Effector memory CD4-positive, alpha-beta T cell (primary cell): Measurements from ENCODE around the gene ZNF823.

Experiments
- DNase-seq, 3 donors: peaks; one replicate each; pipeline ENCODE4 v3.0.0-alpha.2; 2020
- H3K27ac ChIP-seq: 2 replicates; pipeline ENCODE4 v1.7.0; 2013; ENCODE audit warnings: mild to moderate bottlenecking, low read length, moderate library complexity; ENCODE audit not compliant: insufficient read depth, poor library complexity, severe bottlenecking
- H3K27me3 ChIP-seq: replicated peaks from 2 replicates; pipeline ENCODE4 v1.7.0; 2013; ENCODE audit warnings: mild to moderate bottlenecking, low read length; ENCODE audit not compliant: insufficient read depth, control insufficient read depth, poor library complexity, severe bottlenecking
- H3K36me3 ChIP-seq: 2 replicates; pipeline ENCODE4 v1.7.0; 2013; ENCODE audit warnings: mild to moderate bottlenecking, low read length, moderate library complexity; ENCODE audit not compliant: control insufficient read depth, insufficient read depth
- H3K4me1 ChIP-seq: 2 replicates; pipeline ENCODE4 v1.7.0; 2013; ENCODE audit warnings: low read length, mild to moderate bottlenecking; ENCODE audit not compliant: control insufficient read depth, insufficient read depth, poor library complexity, severe bottlenecking
- H3K4me3 ChIP-seq: 2 replicates; pipeline ENCODE4 v1.7.0; 2013; ENCODE audit warnings: low read length, low read depth, mild to moderate bottlenecking; ENCODE audit not compliant: insufficient read depth, poor library complexity, severe bottlenecking
- H3K9me3 ChIP-seq: 2 replicates; pipeline ENCODE4 v1.7.0; 2013; ENCODE audit warnings: mild to moderate bottlenecking, low read length, moderate library complexity; ENCODE audit not compliant: control insufficient read depth

ZNF823 gene

GRCh38 chr19:11767633-11768133 is 28.9 kb upstream of the ZNF823 start:
- peaks cover 6% of the 10 kb centered on the region for H3K9me3 ChIP-seq
- peak overlapping the region; percentile 67 for H3K27ac ChIP-seq
- H3K4me1 ChIP-seq, result peaks cover 7% of the 10 kb centered on the region
- no peak for DNase-seq
- H3K27me3 ChIP-seq, result no peaks in the 10 kb centered on the region
- no peaks in the 10 kb centered on the region for H3K36me3 ChIP-seq
- H3K4me3 ChIP-seq, result peak overlapping the region; percentile 75

- Histone ChIP-seq H3K9me3 (peaks cover 6% of the 10 kb centered on the region), H3K27me3 (no peaks in the 10 kb centered on the region), H3K27ac (peak within 1 kb of the TSS; percentile 67), H3K36me3 (no peaks in the 10 kb centered on the region), H3K4me3 (peak within 1 kb of the TSS; percentile 75), H3K4me1 (peaks cover 7% of the 10 kb centered on the region)
- DNase-seq, result peak; percentile 68 to 85 (median 75)
Measured at GRCh38 chr19:11766597-11767591, 28.1 kb upstream of the ZNF823 start, which contains the start of gene ZNF441. Gene ZNF441 (plus strand): TSS chr19:11767000. CDS start chr19:11767194, 194 bp downstream.

GRCh38 chr19:11763611-11764010 is 24.9 kb upstream of the ZNF823 start:
- DNase-seq, result no peak
- Histone ChIP-seq H3K27me3 (no peaks in the 10 kb centered on the region), H3K9me3 (no peaks in the 10 kb centered on the region), H3K4me3 (no peak overlapping the region), H3K36me3 (no peaks in the 10 kb centered on the region), H3K27ac (no peak overlapping the region), H3K4me1 (peaks cover 7% of the 10 kb centered on the region)

DNA sequence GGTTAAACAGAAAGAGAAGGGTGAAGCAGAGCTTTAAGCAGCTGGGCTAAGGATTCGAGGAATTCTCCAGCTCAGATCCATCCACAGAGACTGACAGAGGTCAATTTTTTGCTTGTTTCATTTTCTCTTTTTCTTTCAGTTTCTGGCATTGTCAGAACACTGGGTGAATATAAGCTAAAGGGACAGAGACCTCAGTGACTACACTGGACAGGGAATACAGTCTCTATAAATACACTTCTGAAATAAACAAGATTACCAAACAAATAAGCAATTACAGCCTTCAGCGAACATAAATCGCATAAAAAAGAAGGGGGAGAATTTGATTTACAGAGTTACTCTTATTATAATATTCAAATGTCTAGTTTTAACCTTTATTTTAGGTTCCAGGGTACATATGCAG is 24.4 kb upstream of the ZNF823 start:
- Histone ChIP-seq H3K36me3 (no peaks in the 10 kb centered on the region), H3K4me1 (peaks cover 7% of the 10 kb centered on the region), H3K27me3 (no peaks in the 10 kb centered on the region), H3K9me3 (no peaks in the 10 kb centered on the region), H3K4me3 (no peak overlapping the region), H3K27ac (no peak overlapping the region)
- DNase-seq, result no peak

DNA sequence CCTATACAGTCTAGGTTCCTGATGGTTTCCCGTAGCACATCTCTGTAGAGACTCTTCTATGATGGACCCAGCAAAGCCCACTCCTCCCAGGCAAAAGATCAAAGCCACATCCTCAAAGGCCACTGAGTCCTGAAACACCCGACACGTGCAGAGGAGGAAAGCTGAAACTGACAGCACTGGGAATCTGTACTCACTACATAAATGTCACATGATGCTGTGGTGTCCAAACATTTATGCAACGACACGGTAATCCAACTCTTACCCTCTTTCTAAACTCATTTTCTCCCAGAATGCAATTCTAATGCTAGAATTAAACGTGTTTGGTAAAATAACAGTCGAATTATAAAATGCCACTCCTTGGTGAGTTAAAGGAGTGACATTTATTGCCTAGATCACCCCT is 21.1 kb upstream of the ZNF823 start:
- DNase-seq, result no peak
- Histone ChIP-seq H3K36me3 (no peaks in the 10 kb centered on the region), H3K27me3 (no peaks in the 10 kb centered on the region), H3K4me3 (no peak overlapping the region), H3K9me3 (no peaks in the 10 kb centered on the region), H3K27ac (no peak overlapping the region), H3K4me1 (no peaks in the 10 kb centered on the region)

GRCh38 chr19:11756965-11757364 is 18.2 kb upstream of the ZNF823 start:
- Histone ChIP-seq H3K27me3 (peaks cover 2% of the 10 kb centered on the region), H3K4me1 (no peaks in the 10 kb centered on the region), H3K9me3 (no peaks in the 10 kb centered on the region), H3K27ac (no peak overlapping the region), H3K4me3 (no peak overlapping the region), H3K36me3 (no peaks in the 10 kb centered on the region)
- no peak for DNase-seq

DNA sequence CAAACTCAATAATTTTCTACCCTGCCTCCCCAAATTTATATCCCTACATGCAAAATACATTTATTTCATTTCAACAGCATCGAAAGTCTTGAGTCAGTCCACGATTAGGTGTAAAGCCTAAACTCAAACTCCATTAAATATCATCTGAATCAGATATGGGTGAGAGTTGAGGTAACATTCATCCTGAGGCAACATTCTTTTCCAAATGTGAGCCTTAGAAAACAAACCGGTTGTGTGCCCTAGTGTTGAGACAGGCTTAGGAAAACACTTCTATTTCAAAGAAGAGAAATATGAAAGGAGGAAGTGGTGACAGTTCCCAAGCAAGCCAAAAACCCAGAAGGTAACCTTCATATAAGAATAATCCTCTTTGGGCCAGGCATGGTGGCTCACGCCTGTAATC is 15.9 kb upstream of the ZNF823 start:
- Histone ChIP-seq H3K27ac (no peak overlapping the region), H3K4me1 (no peaks in the 10 kb centered on the region), H3K4me3 (no peak overlapping the region), H3K36me3 (no peaks in the 10 kb centered on the region), H3K27me3 (peaks cover 2% of the 10 kb centered on the region), H3K9me3 (no peaks in the 10 kb centered on the region)
- no peak for DNase-seq

- H3K27ac ChIP-seq, result no peak overlapping the region
Measured at GRCh38 chr19:11752244-11752736, 13.5 kb upstream of the ZNF823 start.

GRCh38 chr19:11749751-11750150 is 11.0 kb upstream of the ZNF823 start:
- Histone ChIP-seq H3K4me3 (no peak overlapping the region), H3K27ac (no peak overlapping the region), H3K4me1 (no peaks in the 10 kb centered on the region), H3K36me3 (no peaks in the 10 kb centered on the region), H3K27me3 (peaks cover 2% of the 10 kb centered on the region), H3K9me3 (no peaks in the 10 kb centered on the region)
- DNase-seq, result no peak

More at GRCh38 chr19:11752244-11752736, 13.5 kb upstream of the ZNF823 start:
- Histone ChIP-seq H3K36me3 (no peaks in the 10 kb centered on the region), H3K4me1 (no peaks in the 10 kb centered on the region), H3K4me3 (no peak overlapping the region), H3K9me3 (no peaks in the 10 kb centered on the region), H3K27me3 (peaks cover 2% of the 10 kb centered on the region)
- no peak for DNase-seq

GRCh38 chr19:11747277-11747676 is 8.5 kb upstream of the ZNF823 start:
- Histone ChIP-seq H3K27me3 (no peaks in the 10 kb centered on the region), H3K4me1 (no peaks in the 10 kb centered on the region), H3K9me3 (no peaks in the 10 kb centered on the region), H3K27ac (no peak overlapping the region), H3K4me3 (no peak overlapping the region), H3K36me3 (no peaks in the 10 kb centered on the region)
- DNase-seq, result no peak
